Measurements from ENCODE around the gene PLEKHG5.

PLEKHG5 gene

DNA sequence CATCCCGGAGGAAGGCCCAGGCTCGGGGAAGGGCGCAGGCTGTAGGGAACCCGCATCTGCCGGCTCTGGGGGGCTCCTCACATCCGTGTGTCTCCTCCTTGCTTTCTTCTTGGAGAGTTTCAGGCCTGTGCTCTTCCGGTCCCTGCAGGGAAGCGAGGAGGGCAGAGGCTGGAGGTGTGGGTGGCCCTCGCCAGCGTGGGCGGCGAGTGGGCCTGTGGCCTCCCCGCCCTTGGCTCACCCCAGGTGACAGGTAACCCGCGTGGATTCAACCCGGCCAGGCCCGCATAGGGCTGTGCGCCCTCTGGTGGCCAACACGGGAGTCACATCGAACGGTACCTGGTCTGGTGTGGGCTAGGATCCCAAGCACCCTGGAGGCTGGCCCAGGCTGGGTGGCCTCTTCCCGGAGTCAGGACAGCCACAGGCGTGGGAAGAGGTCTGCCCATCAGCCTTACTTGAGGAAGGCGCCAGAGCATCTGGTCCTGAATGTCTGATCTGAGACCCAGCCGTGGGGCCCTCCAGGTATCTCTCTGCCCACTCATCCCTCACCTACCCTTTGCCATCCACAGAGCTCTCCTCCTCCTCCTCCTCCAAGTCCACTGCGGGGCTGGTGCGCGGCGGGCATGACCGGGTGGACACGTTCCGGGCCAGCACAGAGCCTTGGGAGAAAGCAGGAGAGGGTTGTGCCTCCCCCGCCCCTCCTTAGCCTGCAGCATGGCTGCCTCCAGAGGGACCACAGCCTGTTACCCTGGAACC, 15.9 kb downstream of the PLEKHG5 start:
- DNase-seq (ENCODE audit: low spot score): no peak

DNA sequence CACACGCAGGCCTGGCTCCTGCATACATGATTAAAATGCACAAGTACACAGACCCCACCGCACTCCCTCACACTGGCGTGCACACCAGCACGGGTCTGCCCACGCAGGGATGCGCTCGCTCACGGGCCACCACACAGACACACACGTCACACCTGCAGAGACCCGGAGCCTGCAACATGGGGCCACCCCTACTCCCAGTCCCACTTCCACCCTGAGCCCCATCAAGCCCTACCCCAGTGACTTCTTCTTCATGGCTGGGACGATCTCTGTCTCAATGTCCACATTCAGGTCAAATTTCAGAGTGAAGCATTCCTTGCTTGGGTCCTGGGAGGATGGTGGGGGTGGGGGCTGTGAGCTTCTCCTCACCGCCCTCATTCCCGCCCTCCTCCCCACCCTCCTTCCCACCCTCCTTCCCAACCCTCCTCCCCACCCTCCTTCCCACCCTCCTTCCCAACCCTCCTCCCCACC, 16.6 kb downstream of the PLEKHG5 start:
- no peak for DNase-seq (ENCODE audit: low spot score)

- DNase-seq (ENCODE audit: low spot score): no peak
Observed at GRCh38 chr1:6473974-6474814, 17.3 kb downstream of the PLEKHG5 start.

GRCh38 chr1:6473156-6473555, 18.3 kb downstream of the PLEKHG5 start:
- DNase-seq (ENCODE audit: low spot score): no peak

- no peak for DNase-seq (ENCODE audit: low spot score)
Observed at GRCh38 chr1:6472391-6472790, 19.1 kb downstream of the PLEKHG5 start.

DNA sequence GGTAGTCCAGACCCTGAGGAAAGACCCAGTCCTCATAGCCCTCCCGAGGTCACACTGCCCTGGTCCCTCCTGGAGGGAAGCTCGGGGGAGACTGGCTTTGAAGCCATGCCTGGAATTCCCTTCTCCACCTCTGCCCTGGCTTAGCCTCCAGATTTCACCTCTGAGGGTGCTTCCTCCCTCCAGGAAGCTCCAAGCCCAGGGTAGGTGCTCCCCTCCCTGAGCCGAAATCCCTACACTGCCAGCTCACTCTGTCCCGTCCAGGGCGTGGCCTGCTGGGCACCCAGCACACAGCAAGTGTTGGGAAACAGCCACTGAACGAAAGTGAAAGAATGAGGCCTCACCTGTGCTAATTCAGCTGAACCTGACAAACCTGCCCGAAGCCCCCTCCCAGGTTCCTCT, 19.5 kb downstream of the PLEKHG5 start:
- DNase-seq (ENCODE audit: low spot score): no peak

- DNase-seq (ENCODE audit: low spot score): no peak
Observed at GRCh38 chr1:6471086-6471969, 20.1 kb downstream of the PLEKHG5 start.

- no peak for DNase-seq (ENCODE audit: low spot score)
Observed at GRCh38 chr1:6470132-6471085, 21.1 kb downstream of the PLEKHG5 start.

DNA sequence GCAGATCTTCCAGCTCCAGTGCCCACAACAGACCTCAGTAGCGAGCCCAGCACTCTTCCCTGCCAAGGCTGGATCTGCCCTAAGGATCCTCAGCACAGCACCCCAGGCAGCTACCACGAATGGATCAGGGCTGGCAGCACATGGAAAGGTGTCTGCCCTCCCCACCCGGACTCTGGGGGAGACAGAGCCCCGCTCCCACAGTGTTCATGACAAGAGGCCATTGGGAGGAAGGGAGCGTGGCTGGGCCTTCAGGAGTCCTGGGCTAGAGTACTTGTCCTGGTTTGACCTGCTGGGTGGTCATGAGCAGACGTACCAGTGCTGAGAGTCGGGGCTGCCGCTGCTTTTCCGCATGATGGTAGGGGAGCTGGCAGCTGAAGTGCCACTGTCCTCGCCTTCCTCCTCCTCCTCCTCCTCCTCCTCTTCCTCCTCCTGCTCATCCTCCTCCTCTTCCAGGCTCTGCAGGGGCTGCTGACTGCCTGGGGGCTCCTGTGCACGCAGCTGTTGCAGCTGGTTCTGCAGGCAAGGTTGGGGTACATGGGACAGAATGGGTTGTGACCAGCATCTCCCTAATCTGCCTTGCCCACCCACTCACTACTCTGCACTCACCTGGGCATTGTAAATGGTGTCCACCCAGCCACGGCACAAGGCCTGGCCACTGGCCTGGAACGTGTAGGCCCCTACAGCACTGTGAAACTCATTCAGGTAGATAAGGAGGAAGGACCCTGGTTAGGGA, 22.6 kb downstream of the PLEKHG5 start:
- DNase-seq (ENCODE audit: low spot score): no peak

- DNase-seq (ENCODE audit: low spot score): no peak
Observed at GRCh38 chr1:6467744-6468688, 23.5 kb downstream of the PLEKHG5 start.

DNA sequence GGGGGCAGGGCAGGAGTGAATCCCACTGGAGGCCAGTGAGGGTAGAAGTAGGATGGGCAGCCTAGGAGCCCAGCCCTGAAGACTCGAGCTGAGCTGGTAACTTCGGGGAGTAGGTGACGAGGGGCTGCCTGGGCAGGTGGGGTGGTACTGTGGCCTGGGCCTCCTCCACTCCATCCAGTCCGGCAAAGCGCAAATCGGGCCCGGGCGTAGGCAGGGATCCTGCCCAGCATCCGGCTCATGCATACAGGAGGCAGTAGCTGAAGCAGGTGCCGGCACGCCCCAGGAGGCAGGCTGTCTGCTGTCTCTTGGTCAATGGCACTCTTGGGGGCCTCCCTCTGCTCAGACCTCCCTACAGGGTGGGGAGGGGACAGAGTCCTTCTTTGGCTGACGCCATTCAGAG, 24.2 kb downstream of the PLEKHG5 start:
- no peak for DNase-seq (ENCODE audit: low spot score)

DNA sequence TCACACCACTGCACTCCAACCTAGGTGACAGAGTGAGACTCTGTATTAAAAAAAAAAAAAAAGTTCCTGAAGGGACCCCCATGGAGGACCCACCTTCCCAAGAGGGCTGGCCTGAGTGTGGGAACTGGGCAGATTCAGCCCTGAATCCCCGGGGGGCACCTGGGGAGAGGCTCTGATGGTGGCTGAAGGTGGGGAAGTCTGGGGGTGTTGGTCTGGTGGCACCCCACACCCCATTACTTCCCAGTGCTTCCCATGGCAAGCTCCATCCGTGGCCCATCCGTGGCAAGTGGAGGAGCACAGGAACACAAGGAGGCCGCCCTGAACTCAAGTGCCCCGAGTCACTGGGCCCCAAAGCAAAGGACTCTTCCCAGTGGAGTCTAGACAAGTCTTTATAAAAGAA, 24.7 kb downstream of the PLEKHG5 start:
- DNase-seq (ENCODE audit: low spot score): no peak

DNA sequence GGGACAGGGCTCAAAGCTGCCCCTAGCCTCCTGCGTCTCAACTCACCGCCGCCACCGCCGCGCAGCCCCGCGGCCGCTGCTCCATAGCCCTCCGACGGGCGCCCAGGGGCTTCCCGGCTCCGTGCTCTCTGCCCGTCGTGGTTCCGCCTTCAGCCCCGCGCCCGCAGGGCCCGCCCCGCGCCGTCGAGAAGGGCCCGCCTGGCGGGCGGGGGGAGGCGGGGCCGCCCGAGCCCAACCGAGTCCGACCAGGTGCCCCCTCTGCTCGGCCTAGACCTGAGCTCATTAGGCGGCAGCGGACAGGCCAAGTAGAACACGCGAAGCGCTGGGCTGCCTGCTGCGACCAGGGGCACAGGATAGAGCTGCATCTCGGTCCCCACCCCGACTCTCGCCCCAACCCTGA, 25.4 kb downstream of the PLEKHG5 start, which contains the start of gene TNFRSF25:
Gene TNFRSF25 (minus strand): TSS at position 151 of the 400 bp plus-strand sequence. CDS start 66 bp downstream, at position 85.
- DNase-seq (ENCODE audit: low spot score): no peak

DNA sequence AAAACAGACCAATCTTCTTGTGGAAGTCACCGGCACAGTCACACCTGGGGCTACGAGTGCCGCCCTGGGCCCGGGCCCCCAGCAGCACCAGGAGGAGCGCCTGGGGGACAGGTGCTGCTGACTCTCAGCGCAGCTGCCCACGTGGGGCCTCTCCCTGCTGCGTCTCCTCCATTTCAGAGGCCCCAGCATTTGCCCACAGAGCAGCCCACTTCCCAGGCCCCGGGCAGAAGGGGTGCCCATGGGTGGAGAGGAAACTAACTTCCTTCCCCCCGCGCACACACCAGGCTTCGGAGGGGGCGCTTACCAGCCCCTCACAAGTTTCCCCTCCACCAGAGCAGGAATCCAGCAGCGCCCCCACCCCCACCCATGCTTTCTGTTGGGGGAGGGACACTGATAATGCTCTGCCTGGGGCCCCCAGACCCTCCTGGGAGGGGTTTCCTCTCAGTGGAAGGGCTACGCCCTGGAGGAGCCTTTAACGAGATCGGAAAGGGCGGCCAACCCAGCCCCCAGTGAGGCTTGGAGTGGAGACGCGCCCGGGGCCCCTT, 25.9 kb downstream of the PLEKHG5 start:
- DNase-seq (ENCODE audit: low spot score): no peak

DNA sequence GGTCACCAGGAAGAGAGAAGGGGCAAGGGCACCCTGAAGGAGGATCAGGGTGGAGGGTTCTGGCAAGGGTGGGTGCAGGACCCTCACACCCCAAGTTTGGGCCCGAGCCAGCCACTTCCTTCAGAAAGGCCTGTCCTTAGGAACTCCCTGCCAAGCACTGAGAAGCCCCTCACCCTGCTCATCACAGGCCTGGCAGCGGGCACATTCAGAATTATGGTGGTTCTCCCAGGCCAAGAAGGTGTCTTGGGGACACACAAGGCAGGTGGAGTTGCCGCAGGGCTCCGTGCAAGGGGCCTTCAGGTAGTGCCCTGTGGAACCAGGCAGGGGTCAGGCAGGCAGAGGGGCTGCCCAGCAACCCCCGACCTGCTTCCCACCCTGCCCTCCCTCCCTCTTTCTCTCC, 26.6 kb downstream of the PLEKHG5 start:
- DNase-seq (ENCODE audit: low spot score): no peak

- DNase-seq (ENCODE audit: low spot score): no peak
Observed at GRCh38 chr1:6464514-6464836, 27.0 kb downstream of the PLEKHG5 start.

DNA sequence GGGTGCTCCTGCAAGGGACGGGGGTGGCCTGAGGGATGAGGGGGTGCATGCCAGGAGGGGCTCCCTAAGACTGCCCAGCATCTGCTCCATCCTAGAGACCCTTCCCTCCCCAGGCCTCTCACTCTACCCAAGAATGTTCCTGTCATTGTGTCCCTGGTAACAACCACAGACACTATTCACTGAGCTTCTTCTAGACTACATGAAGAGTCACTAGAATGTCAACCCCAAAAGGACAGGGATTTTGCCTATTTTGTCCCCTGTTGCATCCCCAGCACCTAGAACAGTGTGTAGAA, 28.4 kb downstream of the PLEKHG5 start:
- no peak for DNase-seq (ENCODE audit: low spot score)

DNA sequence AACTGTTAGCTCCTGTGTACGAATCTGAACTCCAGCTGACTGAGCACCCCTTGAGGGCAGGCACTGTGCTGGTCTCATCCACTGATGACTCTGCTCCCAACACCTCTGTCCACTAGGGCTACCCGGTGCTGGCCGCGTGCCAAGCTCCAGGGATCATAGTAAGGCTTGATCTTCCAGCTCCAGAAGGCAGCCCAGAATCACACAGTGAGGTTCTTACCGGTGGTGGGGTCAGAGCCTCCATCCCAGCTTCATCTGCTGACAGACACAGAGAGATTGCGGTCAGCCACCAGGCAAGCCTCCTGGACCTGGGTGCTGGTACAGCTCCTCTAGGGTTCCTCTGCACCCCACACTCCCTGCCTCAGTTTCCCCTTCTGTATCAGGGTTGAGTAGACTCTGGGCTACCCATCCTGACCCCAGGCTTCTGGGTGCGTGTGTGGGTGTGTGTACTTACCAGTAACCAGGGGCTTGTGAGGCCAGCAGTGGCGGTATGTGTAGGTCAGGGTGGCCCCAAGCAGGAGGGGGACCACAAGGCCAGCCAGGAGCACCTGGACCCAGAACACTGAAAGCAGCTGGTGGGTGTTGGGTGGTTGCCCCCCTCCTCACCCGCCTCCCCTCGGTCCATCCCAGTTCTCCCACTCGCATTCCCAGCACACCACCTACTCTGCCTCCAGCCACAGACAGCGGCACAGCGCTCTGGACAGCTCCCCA, 28.9 kb downstream of the PLEKHG5 start:
- no peak for DNase-seq (ENCODE audit: low spot score)
